ENCODE data around the gene DMPK. TPM values are rescaled to one million over a fixed set of nuclear protein-coding genes. Genes with fewer than 3 reads are reported as not detected.

Gene DMPK, protein sequence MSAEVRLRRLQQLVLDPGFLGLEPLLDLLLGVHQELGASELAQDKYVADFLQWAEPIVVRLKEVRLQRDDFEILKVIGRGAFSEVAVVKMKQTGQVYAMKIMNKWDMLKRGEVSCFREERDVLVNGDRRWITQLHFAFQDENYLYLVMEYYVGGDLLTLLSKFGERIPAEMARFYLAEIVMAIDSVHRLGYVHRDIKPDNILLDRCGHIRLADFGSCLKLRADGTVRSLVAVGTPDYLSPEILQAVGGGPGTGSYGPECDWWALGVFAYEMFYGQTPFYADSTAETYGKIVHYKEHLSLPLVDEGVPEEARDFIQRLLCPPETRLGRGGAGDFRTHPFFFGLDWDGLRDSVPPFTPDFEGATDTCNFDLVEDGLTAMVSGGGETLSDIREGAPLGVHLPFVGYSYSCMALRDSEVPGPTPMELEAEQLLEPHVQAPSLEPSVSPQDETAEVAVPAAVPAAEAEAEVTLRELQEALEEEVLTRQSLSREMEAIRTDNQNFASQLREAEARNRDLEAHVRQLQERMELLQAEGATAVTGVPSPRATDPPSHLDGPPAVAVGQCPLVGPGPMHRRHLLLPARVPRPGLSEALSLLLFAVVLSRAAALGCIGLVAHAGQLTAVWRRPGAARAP
- 10 to 100 TPM; 19.0 to 22.2 TPM for total RNA-seq

DNA sequence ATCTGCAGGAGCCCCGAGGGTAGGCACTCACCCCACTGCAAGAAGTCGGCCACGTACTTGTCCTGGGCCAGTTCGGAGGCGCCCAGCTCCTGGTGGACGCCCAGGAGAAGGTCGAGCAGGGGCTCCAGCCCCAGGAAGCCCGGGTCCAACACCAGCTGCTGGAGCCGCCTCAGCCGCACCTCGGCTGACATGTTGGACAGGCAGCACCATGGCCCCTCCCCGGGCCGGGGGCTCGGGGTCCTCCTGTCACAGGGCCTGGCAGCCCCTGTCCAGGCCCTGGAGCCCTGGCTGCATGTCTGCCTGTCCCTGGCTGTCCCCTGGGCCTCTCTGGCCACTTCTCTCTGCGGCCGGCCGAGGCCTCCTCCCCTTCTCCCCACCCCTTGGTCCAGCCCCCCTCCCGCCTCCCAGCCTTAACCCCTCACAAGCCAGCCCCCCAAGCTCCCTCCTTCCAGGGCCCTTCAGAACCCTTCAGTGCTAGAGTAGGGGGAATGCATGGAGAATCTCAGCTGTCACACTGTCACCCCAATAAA lies at the start of gene DMPK:
Gene DMPK (minus strand): TSS at position 329 of the 530 bp plus-strand sequence. CDS start 138 bp downstream, at position 191.
- ChIA-PET POLR2A (interaction anchor here (0.5 to 1.6 kb wide), 4 partner anchors 13 to 1145 kb away, joined by 3 to 7 read pairs (median 4); partner anchors contain the start of gene SIX5), CTCF (interaction anchor here (0.6 to 1.7 kb wide), 5 partner anchors 8 to 66 kb away, joined by 3 to 6 read pairs (median 3); partner anchors contain the start of gene DMWD)

DNA sequence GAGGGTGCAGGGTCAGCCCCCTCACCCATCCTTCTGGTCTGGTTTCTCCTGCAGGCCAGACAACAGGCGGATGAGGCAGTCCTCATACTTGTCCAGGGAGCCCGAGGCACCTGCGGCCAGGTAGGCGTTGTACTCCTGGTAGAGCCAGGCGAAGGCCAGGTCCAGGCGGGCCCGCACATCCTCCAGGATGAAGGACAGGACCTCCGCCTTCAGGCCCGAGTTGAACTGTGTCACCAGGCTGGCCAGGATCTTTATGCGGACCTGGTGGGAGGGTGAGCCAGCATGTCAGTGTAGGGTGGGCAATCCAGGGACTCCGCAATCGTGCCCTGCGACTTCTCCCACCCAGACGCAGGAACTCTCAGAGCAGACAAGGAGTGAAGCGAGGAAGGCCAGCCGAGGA lies 46.7 kb upstream of the DMPK start:
- POLR2A ChIA-PET = no interaction called here
- CTCF ChIA-PET = interaction anchor here (2.1 kb wide), 1 partner anchor 12 kb away, joined by 8 read pairs; no protein-coding TSS in a partner anchor

DNA sequence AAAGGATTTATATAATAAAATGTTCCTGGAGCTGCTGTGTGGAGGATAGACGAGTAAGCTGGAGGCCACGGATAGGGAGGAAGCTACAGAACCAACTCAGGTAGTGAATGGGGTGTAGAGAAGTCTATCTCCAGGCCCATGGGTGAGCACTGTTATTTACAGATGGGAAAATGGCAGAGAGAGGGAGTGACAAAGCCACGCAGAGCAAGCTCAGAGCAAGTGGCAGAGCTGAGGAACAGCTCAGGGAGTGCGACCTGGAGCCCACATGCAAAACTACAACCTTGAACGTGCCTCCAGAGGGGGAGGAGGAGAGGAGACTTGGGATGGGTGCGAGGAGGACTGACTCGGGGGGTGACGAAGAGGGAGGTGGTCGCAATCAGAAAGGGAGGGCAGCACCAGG lies 46.2 kb upstream of the DMPK start:
- POLR2A ChIA-PET = no interaction called here
- CTCF ChIA-PET = interaction anchor here (2.1 kb wide), 1 partner anchor 11 kb away, joined by 8 read pairs; no protein-coding TSS in a partner anchor

DNA sequence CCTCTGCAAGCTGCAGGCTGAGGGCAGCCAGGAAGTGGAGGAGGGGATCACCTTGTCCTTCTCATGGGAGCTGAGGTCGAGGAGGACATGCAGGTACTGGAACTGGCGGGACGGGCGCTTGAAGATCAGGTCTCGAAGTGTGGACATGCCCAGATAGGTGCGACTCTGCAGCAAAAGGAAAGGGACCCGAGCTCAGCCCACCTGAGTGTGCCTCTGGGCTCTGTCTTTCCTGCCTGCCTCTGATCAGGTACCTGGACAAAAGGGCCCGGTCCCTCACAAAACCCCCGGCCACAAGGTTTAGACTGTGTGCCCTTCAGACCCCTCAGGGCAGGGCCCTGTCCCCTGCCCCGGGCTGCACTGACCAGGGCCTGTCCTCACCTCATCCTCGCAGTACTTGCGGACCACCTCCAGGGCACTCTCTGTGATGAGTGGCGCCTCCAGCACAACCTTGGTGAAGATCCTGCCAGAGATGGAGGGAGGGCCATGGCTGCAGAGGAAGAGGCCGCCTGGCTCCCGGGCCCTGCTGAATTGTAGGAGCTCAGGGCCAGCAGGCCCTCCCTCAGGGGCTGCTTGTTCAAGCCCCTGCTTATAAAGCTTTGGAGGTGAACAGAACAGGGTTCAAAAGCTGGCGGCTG lies 45.3 kb upstream of the DMPK start:
- POLR2A ChIA-PET = no interaction called here
- CTCF ChIA-PET = interaction anchor here (0.6 to 2.1 kb wide), 2 partner anchors 10 to 25 kb away, joined by 3 to 8 read pairs; no protein-coding TSS in a partner anchor

DNA sequence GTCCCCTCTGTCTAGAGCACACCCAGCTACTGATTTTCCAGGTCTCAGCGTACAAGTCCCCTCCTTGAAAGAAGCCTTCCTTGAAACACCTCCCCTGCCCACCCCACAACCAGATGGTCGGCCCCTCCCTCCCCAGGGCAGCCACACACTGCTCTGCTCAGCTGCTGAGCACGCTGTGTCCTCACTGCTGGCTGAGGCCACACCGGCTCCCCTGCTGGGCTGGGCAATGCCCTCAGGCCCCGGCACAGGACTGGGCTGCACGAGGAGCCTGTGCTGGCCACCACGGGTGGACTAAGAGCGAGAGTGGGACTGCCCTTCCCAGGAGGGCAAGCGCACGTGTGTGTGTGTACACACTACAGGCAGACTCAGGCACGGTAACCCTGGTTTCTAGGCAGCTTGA lies 44.6 kb upstream of the DMPK start:
- CTCF ChIA-PET = interaction anchor here (0.6 to 2.1 kb wide), 2 partner anchors 10 to 25 kb away, joined by 3 to 8 read pairs; no protein-coding TSS in a partner anchor
- POLR2A ChIA-PET = no interaction called here

DNA sequence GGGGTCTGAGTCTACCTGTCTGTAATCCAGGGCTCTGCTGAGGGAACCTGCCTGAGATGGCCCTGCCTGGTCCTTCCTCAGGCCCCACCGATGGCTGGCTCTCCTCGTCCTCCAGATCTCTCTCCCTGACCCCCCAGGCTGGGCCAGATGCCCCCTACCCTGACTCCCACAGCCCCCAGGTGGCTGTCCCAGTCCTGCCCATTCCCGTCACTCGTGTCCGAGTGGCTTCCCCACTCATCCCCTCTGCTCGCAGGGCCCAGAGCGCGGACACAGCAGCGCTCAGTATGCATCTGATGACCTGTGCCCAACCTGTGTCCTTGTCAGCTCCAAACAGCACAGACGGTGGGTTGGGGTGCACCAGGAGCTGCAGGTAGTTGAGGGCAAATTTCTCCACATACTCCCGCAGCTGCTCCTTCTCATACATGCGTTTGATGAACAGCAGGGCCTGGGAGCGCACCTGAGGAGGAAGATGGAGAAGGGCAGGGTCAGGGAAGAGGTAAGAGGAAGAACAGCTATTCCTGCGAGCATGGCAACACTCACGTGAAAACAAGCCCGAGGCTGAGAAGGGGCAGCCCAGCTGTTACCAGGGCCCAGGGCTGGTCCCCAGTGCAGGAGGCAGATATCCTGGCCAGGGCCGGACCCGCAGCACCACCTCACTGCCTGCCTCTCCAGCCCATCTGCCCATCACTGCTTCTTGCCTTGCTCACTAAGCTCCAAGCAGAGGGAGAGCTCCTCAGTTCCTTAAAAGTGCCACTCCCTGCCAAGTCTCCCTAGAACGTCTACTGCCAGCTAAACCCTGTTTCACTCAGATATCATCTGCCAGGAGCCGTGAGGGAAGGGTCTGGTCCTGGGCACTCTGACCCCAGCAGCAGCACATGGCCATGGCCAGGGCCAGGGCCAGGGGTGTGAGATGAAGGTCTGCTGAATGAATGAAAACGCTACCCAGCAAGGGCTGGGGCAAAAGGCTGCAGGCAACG lies 43.9 kb upstream of the DMPK start:
- ChIA-PET CTCF (interaction anchor here (1.5 kb wide), 1 partner anchor 9 kb away, joined by 6 read pairs; no protein-coding TSS in a partner anchor), POLR2A (no interaction called here)

DNA sequence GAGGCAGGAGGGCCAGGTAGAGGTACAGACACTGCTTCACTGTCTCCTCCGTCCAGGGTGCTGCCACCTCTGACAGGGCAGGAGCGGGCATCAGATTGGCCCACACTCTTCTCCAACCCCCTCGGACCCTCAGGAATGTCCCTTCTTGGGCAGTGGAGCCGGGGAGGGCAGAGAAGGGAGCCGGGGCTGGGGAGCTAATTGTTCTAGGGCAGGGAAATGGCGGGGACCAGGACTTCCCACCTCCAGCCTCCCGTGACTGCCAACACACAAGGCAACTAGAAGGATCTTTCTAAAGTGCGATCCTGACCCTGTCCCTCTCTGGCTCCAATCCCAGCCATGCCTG lies 42.9 kb upstream of the DMPK start:
- ChIA-PET POLR2A (no interaction called here), CTCF (interaction anchor here (1.5 to 1.9 kb wide), 3 partner anchors 8 to 58 kb away, joined by 5 to 6 read pairs (median 5); no protein-coding TSS in a partner anchor)

DNA sequence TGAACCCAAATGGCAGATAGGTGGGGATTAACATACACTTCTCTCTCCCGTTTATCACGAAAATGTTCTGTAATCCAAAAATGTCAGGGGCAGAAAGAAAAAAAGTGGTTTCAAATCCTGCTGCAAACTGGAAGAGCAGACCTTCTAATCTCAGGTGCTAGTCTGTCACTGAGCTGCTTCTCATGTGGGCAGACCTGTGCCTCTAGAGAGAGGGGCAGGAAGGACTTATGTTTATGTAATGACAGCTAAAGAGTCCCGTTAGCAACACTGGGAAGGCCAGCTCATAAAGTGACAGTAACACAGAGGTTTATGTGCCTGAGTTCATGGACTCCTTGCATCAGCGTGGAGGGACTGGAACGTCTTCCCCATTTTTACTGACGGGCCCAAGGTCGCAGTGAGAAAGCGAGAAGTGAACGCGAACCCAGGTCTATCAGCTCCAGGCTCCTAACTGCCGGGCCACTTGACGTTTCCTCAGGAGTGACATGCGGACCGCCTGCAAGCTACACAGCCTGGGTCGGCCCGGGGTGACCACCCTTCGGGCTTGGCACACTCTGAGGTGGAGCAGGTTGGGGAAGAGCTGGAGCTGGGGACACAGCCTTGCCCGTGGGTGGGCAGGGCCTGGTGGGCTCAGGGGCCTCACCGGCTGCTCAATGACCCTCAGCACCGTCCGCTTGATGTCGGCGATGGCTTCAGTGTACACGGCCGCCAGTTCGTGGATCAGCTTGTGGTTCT lies 42.4 kb upstream of the DMPK start:
- ChIA-PET CTCF (interaction anchor here (0.9 to 1.9 kb wide), 3 partner anchors 26 to 58 kb away, joined by 3 to 5 read pairs (median 5); partner anchors contain the start of gene SIX5), POLR2A (no interaction called here)

DNA sequence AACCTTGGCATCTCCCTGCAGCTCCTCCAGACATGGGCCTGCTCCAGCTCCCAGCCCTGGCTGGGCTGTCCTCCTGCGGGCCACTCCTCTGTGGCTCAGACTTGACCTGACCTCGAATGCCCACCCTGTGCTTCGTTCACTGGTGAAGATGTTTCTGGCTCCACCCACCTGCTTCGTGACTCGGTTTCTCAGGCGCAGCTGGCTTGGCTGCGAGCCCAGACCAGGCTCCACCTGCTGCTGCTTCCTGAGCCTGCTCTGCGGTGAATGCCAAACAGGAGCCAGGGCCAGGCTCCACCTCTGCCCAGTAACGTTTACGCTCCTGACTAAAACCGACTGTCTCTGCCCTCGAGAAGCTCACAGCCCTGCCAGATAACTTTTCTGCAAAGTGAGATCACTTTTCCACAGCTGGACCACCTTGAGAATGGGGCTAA lies 41.8 kb upstream of the DMPK start:
- POLR2A ChIA-PET = no interaction called here
- CTCF ChIA-PET = interaction anchor here (0.9 to 1.9 kb wide), 3 partner anchors 25 to 59 kb away, joined by 3 to 5 read pairs (median 5); partner anchors contain the start of gene SIX5

DNA sequence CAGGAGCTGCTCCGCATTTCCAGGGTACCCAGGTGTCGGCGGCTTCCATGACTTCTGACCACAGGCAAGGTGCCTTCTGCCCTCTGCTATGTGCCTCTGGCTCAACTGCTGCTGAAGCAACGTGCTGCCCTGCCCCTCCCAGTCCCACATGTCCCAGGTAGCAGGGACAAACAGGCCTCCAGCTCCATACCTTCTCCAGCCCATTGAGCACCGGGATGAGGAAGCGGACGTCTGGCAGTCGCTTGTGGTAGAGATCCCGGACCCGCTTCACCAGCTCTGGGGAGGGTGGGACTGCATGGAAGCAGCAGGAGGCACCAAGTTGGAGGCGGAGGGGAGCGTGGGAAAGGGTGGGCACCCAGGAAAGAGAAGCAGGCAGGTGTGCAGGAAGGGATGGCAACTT lies 40.9 kb upstream of the DMPK start:
- CTCF ChIA-PET = interaction anchor here (1.9 kb wide), 1 partner anchor 60 kb away, joined by 5 read pairs; no protein-coding TSS in a partner anchor
- POLR2A ChIA-PET = no interaction called here

DNA sequence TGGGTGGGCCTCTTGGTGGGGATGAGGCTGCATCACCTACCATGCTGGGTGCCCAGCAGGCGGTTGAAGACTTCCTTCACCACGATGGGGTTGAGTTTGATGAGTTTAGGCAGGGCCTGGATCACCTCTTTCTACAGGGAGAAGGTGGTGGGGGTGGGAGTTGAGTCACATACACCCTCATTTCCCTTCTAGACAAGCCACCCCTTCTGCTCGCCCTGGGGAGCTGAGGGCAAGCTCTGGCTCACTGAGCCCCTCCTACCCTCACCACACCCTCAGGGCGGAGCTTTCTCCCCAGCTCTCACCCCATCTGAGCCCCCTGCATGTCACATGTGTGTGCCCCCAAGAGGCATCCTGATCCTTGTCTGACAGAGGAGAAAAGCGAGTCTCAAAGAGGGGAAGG lies 40.4 kb upstream of the DMPK start:
- POLR2A ChIA-PET = no interaction called here
- CTCF ChIA-PET = no interaction called here

DNA sequence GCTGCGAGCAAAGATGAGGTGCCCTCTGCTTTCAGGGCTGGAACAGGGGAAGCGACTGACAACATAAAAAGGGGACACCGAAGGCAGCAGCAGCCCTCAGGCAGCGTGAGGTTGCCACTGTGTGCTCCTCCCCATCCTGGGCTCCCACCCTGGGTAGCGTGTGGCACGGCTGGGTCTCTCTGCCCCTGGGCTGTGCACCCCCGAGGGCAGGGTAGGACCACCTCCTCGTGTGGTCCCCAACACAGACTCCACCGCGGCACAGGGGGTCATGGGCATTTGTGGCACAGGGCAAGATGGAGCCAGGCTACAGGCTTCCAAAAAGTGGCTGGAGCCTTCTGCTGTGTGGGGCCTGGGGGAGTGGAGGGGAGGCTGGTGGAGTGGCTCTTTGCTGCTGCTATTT lies 39.3 kb upstream of the DMPK start:
- ChIA-PET CTCF (interaction anchor here (0.9 kb wide), 1 partner anchor 54 kb away, joined by 3 read pairs; no protein-coding TSS in a partner anchor), POLR2A (no interaction called here)

DNA sequence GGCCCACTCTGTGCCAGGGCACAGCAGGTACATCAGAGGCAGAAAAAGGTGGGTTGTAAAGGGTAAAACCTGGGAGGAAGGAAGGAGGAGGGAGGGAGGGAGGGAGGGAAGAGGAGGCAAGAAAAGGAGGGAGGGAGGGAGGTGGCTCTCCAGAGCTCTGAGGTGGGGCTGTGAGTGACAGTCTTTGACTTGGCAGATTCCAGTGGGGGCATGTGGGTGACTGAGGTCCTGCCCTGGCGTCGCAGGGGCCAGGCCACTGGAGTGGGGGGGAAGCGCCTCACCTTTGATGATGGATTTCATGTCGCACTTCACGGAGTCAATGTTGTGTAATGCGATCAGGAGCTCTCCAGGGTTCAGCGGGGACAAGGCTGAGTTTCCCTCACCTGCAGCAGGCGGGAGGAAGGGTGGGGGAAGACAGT lies 38.8 kb upstream of the DMPK start:
- POLR2A ChIA-PET = no interaction called here
- CTCF ChIA-PET = interaction anchor here (0.9 to 1.1 kb wide), 2 partner anchors 53 to 55 kb away, joined by 3 read pairs; no protein-coding TSS in a partner anchor

DNA sequence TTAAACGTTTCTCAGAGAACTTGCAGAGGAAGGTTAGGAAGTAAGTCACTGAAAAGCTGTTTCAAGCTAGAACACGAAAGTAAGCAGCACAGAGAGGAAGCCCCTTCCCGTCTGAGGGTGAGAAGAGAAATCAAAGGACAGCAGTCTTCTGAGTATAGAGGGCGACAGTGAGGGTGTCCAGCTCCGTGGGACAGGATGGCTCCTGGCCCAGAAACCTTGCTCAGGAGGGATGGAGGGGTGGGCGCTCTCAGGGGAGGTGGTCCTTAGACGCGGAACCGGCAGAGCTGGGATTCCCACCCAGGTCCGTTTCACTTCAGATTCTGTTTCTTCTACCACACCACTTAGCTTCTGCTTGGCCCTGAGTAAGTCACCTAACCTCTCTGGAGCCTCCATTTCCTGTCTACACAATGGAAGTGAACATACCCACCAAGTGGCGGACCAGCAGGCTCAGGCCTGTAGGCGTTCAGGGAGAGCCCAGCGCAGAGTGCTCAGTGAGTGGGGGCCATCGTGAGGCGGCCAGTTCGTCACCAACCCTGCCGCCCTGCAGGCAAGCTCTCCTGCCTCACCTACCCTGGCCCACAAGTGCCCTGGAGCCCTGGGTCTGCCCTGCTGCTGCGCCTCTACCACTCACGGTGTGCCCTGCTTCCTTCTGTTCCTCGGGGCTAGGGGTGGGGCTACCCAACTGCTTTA lies 38.3 kb upstream of the DMPK start:
- ChIA-PET POLR2A (no interaction called here), CTCF (interaction anchor here (1.1 kb wide), 1 partner anchor 56 kb away, joined by 3 read pairs; no protein-coding TSS in a partner anchor)

DNA sequence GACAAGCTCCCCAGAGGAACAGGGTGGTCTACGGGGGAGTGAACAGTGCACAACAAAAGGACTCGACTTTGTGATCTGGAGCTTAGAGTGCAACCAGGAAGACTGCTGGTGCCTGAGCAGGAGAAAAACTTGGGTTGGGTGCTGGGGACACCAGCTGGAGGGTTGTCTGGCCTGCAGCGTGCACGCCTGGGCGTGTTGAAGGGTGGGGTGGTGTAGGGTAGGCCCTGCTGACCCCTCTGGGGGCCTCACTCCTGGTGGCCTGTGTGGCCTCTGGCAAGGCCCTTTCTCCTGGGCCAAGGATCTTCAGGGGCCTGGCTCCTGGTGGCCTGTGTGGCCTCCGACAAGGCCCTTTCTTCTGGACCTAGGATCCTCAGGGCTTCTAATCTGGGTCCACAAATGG lies 37.5 kb upstream of the DMPK start:
- ChIA-PET CTCF (interaction anchor here (1.1 kb wide), 1 partner anchor 57 kb away, joined by 3 read pairs; no protein-coding TSS in a partner anchor), POLR2A (no interaction called here)

DNA sequence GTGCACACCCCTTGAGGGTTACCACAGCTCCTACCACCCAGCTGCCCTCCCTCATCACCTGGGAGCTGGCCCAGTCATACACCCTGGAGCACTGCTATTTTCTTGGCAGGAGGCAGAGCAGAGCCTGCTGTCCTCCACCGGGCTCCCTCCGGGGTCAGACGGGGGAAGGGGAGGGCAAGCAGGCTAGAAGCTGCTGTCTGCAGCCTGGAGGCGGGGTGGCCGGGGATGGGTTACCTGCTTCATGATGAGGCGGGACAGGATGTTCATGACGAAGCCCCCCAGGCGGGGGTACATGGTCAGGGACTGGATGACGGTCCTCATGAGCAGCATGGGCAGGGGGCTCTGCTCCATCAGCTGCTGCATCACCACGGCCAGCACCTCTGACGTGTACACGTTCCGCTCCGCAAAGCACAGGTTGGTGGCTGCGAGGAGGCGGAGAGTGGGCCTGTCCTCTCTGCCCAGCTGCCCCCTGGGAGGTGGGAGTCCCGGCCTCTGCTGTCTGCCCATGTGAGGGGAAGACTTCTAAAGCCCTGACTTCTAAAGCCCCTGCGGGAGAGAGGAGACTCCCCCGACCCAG lies 35.5 kb upstream of the DMPK start:
- ChIA-PET CTCF (interaction anchor here (0.8 to 2.8 kb wide), 16 partner anchors 8 to 137 kb away, joined by 3 to 24 read pairs (median 6); partner anchors contain the start of genes FOXA3, IRF2BP1, SIX5 and SYMPK), POLR2A (no interaction called here)

Data from activated CD8-positive, alpha-beta memory T cell treated with anti-CD3 and anti-CD28 coated beads for 36 hours (primary cell).